Esophagus muscularis mucosa (tissue), 4 donors: ENCODE measurements around the gene AKNAD1. TPM values are rescaled to one million over a fixed set of nuclear protein-coding genes. Genes with fewer than 3 reads are reported as not detected.
"Not testable (repeated sequence)": the region's sequence is repeated elsewhere in the genome, so short reads cannot be mapped to it uniquely, and the experiment has no call there.

ENCODE experiments used
- DNase-seq: peaks from one replicate; pipeline ENCODE4 v3.0.0-alpha.2; 2017; ENCODE audit errors: extremely low spot score
- H3K27ac ChIP-seq, 4 donors: fragments of 200-600 bp; sonication (generic); replicated peaks in 1 of 4; 1 replicate in 3 of 4; 2 replicates in 1 of 4; pipeline ENCODE4 v1.5.1; 2016 to 2019; ENCODE audit warnings: mild to moderate bottlenecking in 1 of 4
- H3K27me3 ChIP-seq, 4 donors: fragments of 200-600 bp; sonication (generic); one replicate each; pipeline versions ENCODE4 v1.5.1 to v1.6.0; 2016 to 2019
- H3K36me3 ChIP-seq, 4 donors: fragments of 200-600 bp; sonication (generic); one replicate each; pipeline ENCODE4 v1.5.1; 2016 to 2019
- H3K4me1 ChIP-seq, 4 donors: fragments of 200-600 bp; sonication (generic); one replicate each; pipeline ENCODE4 v1.5.1; 2016 to 2019
- H3K4me3 ChIP-seq, 4 donors: fragments of 200-600 bp; sonication (generic); 1 replicate in 2 of 4; 2 replicates in 2 of 4; pipeline ENCODE4 v1.5.1; 2016 to 2019; ENCODE audit warnings: mild to moderate bottlenecking in 4 of 4, moderate library complexity in 1 of 4
- H3K9me3 ChIP-seq, 4 donors: fragments of 200-600 bp; sonication (generic); 1 replicate in 3 of 4; 2 replicates in 1 of 4; pipeline ENCODE4 v1.5.1; 2016 to 2019
- EP300 ChIP-seq: sonication (generic); formaldehyde crosslinking; IDR thresholded peaks from one replicate; pipeline ENCODE4 v1.6.1; 2017; ENCODE audit warnings: antibody characterized with exemption
- POLR2A ChIP-seq: fragments of 450-650 bp; IDR thresholded peaks from one replicate; pipeline ENCODE4 v1.6.1; 2017; ENCODE audit warnings: antibody characterized with exemption, moderate library complexity, mild to moderate bottlenecking, low read depth
- POLR2AphosphoS5 ChIP-seq, 2 donors: sonication (generic); formaldehyde crosslinking; IDR thresholded peaks; one replicate each; pipeline ENCODE4 v1.6.1; 2017; ENCODE audit warnings: antibody characterized with exemption in 2 of 2
- WGBS: methylation state at CpG from one replicate; pipeline ENCODE4 v1.1.5; 2018; 5-methylcytosine and 5-hydroxymethylcytosine counted together
- intact Hi-C: fragments of 100-400 bp; cut with DNase I; formaldehyde crosslinking; loops from one replicate; pipeline ENCODE4 v1.15.1; 2023
- total RNA-seq, 4 donors: library from RNA; depleted of rRNA; stranded (reverse); fragments of >200 nt; gene quantifications; one replicate each; pipeline versions ENCODE4 v1.1.0 to v1.2.1, GENCODE V29; 2016
- TF ChIP-seq, protein P1 (sequence below), 3 experiments: fragments of 200-600 bp in 2 of 3; fragments of 450-650 bp in 1 of 3; sonication (generic) in 2 of 3; IDR thresholded peaks; one replicate each; pipeline ENCODE4 v1.5.1; 2017 to 2019; ENCODE audit warnings: antibody characterized with exemption in 3 of 3, mild to moderate bottlenecking in 2 of 3, moderate library complexity in 1 of 3

AKNAD1 gene
- total RNA-seq, 4 donors from 2014 or later, result 0.13 to 7.5 (median 1.5) TPM

DNA sequence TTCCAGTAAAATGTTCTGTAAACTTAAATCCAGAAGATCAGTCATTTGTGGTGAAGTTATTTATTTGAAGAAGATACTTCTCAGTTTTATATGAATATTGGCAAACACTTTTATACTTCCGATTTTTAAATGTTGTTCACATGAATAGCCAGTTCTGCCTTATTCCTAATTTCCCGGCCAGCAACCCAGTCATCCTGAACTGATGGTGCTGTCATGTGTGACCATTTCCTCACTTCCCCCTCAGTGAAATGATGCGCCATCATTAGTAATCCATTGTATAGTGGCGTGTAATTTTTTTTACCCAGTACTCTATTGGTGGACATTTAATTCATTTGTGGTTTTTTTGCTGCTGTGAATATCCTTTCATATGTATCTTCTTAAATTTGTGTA is 36.2 kb upstream of the AKNAD1 start:
- intact Hi-C loops, result no loop called here
- Histone ChIP-seq H3K4me3 (no peak overlapping the region), H3K9me3 (no peaks in the 10 kb centered on the region), H3K27me3 (no peaks in the 10 kb centered on the region), H3K4me1 (peaks cover 0 to 67% (median 48%) of the 10 kb centered on the region in 4 donors), H3K36me3 (peaks cover 0 to 4% (median 0%) of the 10 kb centered on the region in 4 donors), H3K27ac (no peak overlapping the region)
- 93% methylated on average over 4 of the region's 4 CpGs for WGBS
- no peak for DNase-seq
- TF ChIP-seq POLR2AphosphoS5 (IDR thresholded peaks at IDR 0.05) (no peak), POLR2A (no peak), EP300 (no peak)
- TF ChIP-seq, protein P1, sequence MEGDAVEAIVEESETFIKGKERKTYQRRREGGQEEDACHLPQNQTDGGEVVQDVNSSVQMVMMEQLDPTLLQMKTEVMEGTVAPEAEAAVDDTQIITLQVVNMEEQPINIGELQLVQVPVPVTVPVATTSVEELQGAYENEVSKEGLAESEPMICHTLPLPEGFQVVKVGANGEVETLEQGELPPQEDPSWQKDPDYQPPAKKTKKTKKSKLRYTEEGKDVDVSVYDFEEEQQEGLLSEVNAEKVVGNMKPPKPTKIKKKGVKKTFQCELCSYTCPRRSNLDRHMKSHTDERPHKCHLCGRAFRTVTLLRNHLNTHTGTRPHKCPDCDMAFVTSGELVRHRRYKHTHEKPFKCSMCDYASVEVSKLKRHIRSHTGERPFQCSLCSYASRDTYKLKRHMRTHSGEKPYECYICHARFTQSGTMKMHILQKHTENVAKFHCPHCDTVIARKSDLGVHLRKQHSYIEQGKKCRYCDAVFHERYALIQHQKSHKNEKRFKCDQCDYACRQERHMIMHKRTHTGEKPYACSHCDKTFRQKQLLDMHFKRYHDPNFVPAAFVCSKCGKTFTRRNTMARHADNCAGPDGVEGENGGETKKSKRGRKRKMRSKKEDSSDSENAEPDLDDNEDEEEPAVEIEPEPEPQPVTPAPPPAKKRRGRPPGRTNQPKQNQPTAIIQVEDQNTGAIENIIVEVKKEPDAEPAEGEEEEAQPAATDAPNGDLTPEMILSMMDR (IDR thresholded peaks at IDR 0.05), result no peak

DNA sequence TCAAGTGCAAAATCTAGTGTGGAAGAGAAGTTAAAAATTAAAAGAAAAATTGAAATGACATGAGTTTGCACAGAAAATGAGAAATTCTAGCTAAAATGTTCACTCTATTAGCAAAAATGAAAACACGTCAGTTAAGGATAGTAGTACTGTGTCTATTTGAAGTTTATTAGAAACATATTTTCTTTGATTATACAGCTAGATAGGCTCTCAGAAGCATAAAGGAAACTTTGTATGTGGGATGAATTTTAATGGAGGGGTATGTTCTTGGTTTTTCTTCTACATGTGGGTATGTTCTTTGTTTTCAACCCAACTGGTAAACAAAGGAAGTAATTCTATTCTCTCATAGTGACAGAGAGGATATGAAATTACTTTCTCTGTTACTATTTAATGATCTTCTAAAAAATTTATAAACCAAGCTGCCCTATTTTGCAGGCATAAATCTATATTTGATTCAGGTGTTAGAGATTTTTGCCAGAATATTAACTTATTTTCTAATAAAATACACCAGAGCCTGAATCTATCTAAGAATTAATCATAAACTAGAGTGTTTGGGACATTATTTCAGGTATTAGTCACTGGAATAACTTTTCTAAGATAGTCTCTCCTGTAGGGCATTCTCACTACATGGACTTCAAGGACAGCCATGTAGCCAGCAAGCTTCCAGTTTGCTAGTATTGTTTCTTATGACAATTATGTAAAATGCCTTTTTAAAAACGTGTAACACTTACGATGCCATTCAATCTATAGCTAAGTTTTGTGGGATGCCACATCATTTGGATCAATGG is 35.7 kb upstream of the AKNAD1 start:
- no peak for DNase-seq
- Histone ChIP-seq H3K27me3 (no peaks in the 10 kb centered on the region), H3K27ac (no peak overlapping the region), H3K36me3 (peaks cover 0 to 4% (median under 1%) of the 10 kb centered on the region in 4 donors), H3K4me1 (peaks cover 0 to 66% (median 44%) of the 10 kb centered on the region in 4 donors), H3K4me3 (no peak overlapping the region), H3K9me3 (no peaks in the 10 kb centered on the region)
- intact Hi-C loops, result no loop called here
- TF ChIP-seq, protein P1 (IDR thresholded peaks at IDR 0.05), result no peak
- TF ChIP-seq EP300 (no peak), POLR2A (no peak), POLR2AphosphoS5 (IDR thresholded peaks at IDR 0.05) (no peak)
- 79% methylated on average over 3 of the region's 3 CpGs for WGBS

DNA sequence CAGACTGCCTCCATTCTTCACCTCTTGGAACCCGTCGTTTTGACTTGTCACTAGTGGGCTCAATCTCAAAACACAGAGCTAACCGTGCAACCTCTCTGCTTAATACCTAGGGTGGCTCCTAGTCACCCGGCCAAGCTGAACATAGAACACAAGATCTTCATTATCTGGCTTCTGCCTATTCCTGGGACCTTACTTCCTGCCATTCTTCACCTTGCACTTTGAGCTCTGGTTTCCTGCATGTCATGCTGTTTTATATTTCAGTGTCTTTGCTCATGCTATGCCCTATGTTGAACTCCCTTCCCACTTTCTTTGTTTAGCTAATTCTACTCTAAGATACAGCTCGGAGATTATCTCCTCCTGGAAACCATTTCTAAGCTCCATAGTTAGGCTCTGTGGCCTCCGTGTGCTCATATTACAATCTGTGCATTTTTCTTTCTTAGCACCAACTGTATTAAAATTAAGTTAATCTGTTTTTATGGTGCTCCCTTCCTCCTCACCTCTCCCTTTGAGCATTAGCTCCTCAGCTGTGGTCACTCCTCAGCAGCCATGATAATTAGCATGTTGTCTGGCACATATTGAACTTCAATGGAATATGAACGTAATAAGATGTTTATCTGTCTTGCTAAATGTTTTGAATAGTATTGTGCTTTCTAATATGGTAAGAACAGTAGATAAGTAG is 33.0 kb upstream of the AKNAD1 start:
- Histone ChIP-seq H3K27me3 (no peaks in the 10 kb centered on the region), H3K9me3 (no peaks in the 10 kb centered on the region), H3K27ac (no peak overlapping the region), H3K36me3 (peaks cover 0 to 4% (median 2%) of the 10 kb centered on the region in 4 donors), H3K4me1 (peaks cover 0 to 47% (median 26%) of the 10 kb centered on the region in 4 donors), H3K4me3 (no peak overlapping the region)
- 89% methylated on average over 7 of the region's 7 CpGs for WGBS
- intact Hi-C loops, result no loop called here
- TF ChIP-seq POLR2AphosphoS5 (IDR thresholded peaks at IDR 0.05), result no peak
- TF ChIP-seq, protein P1 (IDR thresholded peaks at IDR 0.05), result no peak
- TF ChIP-seq EP300, result no peak
- TF ChIP-seq POLR2A, result no peak
- no peak for DNase-seq

DNA sequence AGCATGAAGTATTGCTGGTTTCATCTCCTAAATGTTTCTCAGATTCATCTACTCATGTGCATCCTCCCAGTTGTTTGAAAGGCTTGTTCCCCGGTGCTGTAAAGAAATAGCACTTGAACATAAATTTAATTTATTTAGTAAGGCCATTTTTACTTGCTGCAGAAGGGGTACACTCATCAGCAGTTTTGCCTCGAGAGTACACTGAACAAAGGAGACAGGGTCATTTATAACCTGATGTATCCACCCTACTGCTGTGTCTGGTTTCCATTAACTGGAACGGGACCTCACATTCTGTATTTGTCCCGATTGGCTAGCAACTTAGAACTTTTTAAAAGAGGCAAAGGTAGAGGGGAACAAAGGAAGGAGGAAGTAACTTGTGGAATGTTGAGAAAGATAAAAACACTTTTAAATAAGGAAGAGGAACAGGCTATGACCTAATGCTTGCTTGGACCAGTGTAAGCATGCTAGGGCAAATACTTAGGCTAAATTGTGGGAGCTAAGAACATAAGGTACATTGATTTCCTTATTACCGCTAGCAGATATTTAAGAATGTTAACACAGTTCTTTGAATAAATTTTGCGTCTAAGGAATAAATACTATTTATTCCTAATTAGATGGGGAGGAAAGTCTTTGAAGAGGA is 32.2 kb upstream of the AKNAD1 start:
- intact Hi-C loops, DNase-seq: not testable (repeated sequence)
- WGBS, result 52% methylated on average over 6 of the region's 6 CpGs

DNA sequence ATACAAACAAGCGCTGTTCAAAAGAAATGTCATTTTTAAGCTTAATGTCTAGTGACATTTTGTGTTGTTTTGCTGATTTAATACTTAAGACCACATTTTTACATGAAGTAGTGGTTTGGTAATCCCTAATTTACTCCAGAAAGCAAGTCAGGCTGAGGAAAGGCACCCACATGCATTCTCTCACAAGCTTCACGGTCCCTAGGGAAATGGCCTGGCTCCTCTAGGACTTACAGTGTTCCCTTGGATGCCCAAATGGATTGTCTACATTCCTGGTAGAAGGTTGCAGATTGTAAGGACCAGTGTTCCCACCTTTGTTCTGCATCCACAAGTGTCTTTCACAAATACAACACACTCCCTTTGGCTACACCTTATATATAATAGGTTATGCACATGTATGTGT is 29.4 kb upstream of the AKNAD1 start:
- Histone ChIP-seq H3K27ac (no peak overlapping the region), H3K36me3 (peaks cover 0 to 4% (median 2%) of the 10 kb centered on the region in 4 donors), H3K9me3 (no peaks in the 10 kb centered on the region), H3K4me1 (peaks cover 0 to 65% (median 31%) of the 10 kb centered on the region in 4 donors), H3K4me3 (no peak overlapping the region), H3K27me3 (no peaks in the 10 kb centered on the region)
- intact Hi-C loops, result no loop called here
- TF ChIP-seq EP300, result no peak
- TF ChIP-seq, protein P1 (IDR thresholded peaks at IDR 0.05), result no peak
- no peak for TF ChIP-seq POLR2AphosphoS5 (IDR thresholded peaks at IDR 0.05)
- TF ChIP-seq POLR2A, result no peak
- WGBS, result 84% methylated on average over 2 of the region's 2 CpGs
- DNase-seq, result no peak

More for the DNA sequence above, 32.2 kb upstream of the AKNAD1 start:
- H3K27me3 ChIP-seq, H3K4me3 ChIP-seq, H3K27ac ChIP-seq, H3K36me3 ChIP-seq, H3K9me3 ChIP-seq: not testable (repeated sequence)
- peaks cover 0 to 53% (median 27%) of the 10 kb centered on the region in 4 donors for H3K4me1 ChIP-seq
